Stimulated activated CD8-positive, alpha-beta memory T cell treated with anti-CD3 and anti-CD28 coated beads, Interleukin-4, amount 100 ng/mL, for 4 hours (primary cell): Measurements from ENCODE around the gene PRKN.

Experiments
- DNase-seq, 2 donors: peaks; one replicate each; pipeline ENCODE4 v3.0.0-alpha.2; 2020; ENCODE audit warnings: low read depth in 2 of 2, low spot score in 1 of 2

PRKN gene

DNA sequence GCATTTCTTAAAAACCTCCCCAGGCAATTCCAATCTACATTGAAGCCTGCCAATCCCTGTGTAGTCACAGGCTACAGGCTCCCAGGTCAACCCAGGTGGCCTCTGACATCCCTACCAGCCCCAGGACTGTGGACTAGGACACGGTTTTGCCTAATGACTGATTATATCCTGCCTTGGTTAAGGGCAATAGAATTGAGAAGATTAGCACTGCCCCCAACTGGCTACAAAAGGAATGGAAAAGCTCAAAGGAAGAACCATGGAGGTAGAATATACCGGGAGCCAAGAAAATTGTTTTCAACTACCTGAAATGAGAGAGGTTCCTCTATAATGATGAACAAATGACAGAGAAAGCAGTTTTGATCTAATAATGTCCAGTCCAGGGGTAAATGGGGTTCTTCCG lies 1032.6 kb downstream of the PRKN start:
- DNase-seq: no peak

DNA sequence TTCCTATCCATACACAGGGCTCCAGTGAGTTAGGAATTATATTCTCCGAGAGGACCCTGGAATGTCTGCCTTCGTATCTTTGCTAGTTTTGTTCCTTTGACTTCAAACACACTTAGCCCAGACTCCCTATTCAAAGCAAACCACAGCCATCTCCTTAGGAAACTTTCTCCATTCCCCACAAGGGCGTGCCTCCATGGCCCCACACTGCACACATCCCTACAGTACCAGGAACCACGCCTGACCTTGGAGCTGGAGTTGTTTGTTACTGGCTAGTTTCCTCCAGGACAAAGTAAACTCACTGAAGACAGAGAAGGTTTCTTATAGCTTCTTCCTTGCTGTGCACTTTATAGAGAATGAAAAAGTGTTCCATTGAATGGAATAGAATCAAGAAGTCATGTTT lies 1040.9 kb downstream of the PRKN start:
- DNase-seq: no peak

GRCh38 chr6:161684731-161685475 lies 1042.7 kb downstream of the PRKN start:
- no peak for DNase-seq

GRCh38 chr6:161683400-161683799 lies 1044.2 kb downstream of the PRKN start:
- DNase-seq: no peak

GRCh38 chr6:161682982-161683381 lies 1044.6 kb downstream of the PRKN start:
- no peak for DNase-seq

GRCh38 chr6:161679980-161680538 lies 1047.5 kb downstream of the PRKN start:
- no peak for DNase-seq

GRCh38 chr6:161677188-161677587 lies 1050.4 kb downstream of the PRKN start:
- no peak for DNase-seq

DNA sequence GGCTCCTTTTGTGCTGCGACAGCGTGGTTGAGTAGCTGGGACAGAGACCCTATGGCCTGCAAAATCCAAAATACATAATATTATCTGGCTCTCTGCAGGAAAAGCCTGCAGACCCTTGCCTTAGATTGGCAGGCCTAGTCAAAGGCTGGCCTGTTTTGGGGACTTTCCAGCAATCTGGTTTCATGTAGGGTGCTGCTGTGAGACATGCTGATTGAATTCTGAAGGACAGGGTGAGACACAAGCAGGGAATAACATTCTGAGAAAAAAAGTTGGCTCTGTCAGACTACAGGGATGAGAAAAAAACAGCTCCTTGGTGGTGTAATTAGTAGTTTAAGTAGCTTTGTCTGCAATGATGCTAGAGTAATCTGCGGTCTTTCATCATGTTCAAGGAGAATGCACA lies 1051.0 kb downstream of the PRKN start:
- no peak for DNase-seq

GRCh38 chr6:161674930-161675682 lies 1052.5 kb downstream of the PRKN start:
- DNase-seq: no peak

DNA sequence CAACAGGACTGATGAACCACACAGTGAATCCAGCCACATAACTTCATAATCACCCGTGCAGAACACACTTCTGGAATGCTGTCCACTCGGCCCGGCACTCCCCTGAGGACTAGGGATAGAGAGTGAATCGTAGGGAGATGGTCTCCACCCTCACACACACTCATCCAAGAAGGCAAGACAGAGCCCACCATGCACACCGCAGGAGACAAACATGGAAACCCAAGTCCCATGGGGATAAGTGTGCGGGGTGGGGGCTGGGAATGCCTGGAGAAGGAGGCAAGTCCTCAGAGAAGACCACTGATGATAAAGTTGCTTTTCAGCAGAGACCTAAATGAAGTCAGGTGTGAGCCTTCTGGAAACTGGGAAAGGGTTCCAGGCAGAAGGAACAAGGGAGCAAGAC lies 1054.5 kb downstream of the PRKN start:
- DNase-seq: no peak

GRCh38 chr6:161671117-161671516 lies 1056.4 kb downstream of the PRKN start:
- no peak for DNase-seq

DNA sequence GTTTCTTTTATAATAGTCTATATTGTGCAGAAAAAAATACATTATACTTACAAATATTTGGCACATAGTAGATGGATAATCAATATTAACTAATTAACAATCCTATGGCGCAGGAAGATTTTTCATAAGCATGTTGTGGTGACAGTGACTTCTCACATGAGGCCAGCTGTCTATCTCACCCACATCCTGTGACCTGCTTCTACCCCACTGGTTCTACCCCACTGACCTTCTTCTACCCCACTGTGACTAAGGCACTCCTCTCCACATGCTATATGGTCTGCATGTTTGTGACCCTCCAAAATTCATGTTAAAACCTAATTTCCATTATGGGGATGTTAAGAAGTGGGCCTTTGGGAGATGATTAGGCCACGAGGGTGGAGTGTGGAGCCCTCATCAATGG lies 1058.9 kb downstream of the PRKN start:
- DNase-seq: no peak

- no peak for DNase-seq
These were observed 1059.6 kb downstream of the PRKN start for GRCh38 chr6:161667957-161668356.

GRCh38 chr6:161663682-161664081 lies 1063.9 kb downstream of the PRKN start:
- DNase-seq: no peak

DNA sequence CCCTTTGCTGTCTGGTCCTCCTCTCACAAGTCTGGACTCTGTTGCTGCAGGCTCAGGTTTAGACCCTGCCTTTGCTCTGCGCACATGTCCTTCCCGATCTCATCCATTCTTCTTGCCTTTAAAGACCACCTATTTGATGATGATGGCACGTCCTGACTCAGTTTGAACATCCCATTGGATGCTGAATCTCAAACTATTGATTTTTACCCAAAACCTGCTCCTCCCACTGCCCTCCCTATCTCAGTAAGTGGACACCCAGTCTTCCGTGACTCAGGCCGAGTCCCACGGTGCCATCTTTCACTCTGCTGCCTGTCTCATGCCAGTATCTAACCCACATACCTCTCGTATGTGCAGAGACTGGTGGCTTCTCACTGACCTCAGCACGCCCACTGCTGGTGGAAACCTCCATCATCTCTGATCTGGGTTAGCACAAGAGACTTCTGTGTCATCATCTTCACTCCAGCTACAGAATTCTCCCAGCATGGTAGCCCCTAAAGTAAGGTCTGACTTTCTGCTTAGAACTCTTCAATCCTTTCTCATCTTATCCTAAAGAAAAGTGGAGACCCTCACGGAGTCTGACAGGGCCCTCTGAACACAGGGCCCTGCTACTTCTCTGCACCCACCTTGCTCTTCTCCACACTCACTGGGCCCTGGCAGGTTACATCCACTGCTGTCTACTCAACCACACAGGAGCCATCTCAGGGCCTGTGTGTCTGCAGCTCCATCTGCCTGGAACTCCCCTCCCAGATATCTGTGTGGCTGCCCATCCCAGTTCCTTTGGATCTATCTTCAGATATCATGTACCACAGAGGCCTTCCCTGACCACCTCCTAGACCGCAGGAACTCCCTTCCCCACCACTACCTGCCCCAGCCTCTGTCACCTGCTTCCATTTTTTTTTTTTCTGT lies 1066.6 kb downstream of the PRKN start:
- no peak for DNase-seq

- no peak for DNase-seq
These were observed 1069.4 kb downstream of the PRKN start for GRCh38 chr6:161658211-161658610.

- DNase-seq: no peak
These were observed 1073.4 kb downstream of the PRKN start for GRCh38 chr6:161654209-161654608.

- no peak for DNase-seq
These were observed 1075.6 kb downstream of the PRKN start for GRCh38 chr6:161651949-161652348.

- no peak for DNase-seq
These were observed 1077.7 kb downstream of the PRKN start for GRCh38 chr6:161649841-161650240.

GRCh38 chr6:161649068-161649467 lies 1078.5 kb downstream of the PRKN start:
- no peak for DNase-seq

DNA sequence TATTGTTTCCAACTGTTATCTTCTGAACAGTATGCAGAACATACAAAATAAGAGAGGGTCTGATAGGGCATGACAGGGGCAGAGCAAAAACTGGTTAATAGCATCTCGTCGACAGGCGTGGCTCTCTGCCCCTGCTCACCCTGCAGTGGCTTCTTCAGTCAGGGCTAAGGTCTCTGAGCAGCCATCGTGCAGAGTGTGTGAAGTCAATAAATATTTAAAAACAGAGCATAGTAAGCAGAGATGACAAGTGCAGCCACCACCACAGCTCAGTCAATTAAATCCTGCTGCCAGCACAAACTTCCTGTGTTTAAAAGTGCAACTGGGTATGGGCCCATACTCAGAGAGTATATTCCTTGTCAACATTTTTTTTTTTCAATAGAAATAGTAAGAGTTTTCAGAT lies 1080.3 kb downstream of the PRKN start:
- DNase-seq: no peak
